GM18873 (cell line): ENCODE data around the gene AK6.
"Not testable (repeated sequence)": the region's sequence is repeated elsewhere in the genome, so short reads cannot be mapped to it uniquely, and the experiment has no call there.

Experiments
- ATAC-seq: cut with Tn5 transposase; IDR thresholded peaks from one replicate; pipeline ENCODE4 v1.9.1; 2021; ENCODE audit warnings: mild to moderate bottlenecking, moderate library complexity, moderate number of reproducible peaks; ENCODE audit not compliant: unreplicated experiment, low FRiP score

Gene AK6

GRCh38 chr5:69369340-69370121, at the start of gene AK6, which contains the start of the genes RAD17 and TAF9:
AK6 (minus strand) TSS chr5:69369520; CDS start chr5:69369490, 30 bp downstream.
RAD17 (plus strand) TSS chr5:69369818; CDS start chr5:69372209, 2,391 bp downstream.
TAF9 (minus strand) TSS chr5:69369520; CDS start chr5:69365737, 3,783 bp downstream.
- ATAC-seq, result peak; percentile 86

- no peak for ATAC-seq
These were observed 49.2 kb upstream of the AK6 start for GRCh38 chr5:69418554-69418953.

- no peak for ATAC-seq
These were observed 47.4 kb upstream of the AK6 start for GRCh38 chr5:69416699-69417098.

- ATAC-seq, result no peak
These were observed 46.9 kb upstream of the AK6 start for GRCh38 chr5:69416180-69416579.

GRCh38 chr5:69415584-69415958, 46.3 kb upstream of the AK6 start:
- ATAC-seq, result no peak

- peak; percentile 47 for ATAC-seq
These were observed 45.7 kb upstream of the AK6 start, which contains the start of gene MARVELD2 for GRCh38 chr5:69414885-69415583. MARVELD2 (plus strand) TSS chr5:69415116; CDS start chr5:69419386, 4,270 bp downstream.

GRCh38 chr5:69404659-69405330, 35.5 kb upstream of the AK6 start:
- no peak for ATAC-seq

- ATAC-seq, result no peak
These were observed 9.1 kb upstream of the AK6 start for GRCh38 chr5:69378376-69378775.

- ATAC-seq, result peak; percentile 55
These were observed 5.7 kb upstream of the AK6 start for GRCh38 chr5:69374911-69375446.

GRCh38 chr5:69372394-69372793, 3.1 kb upstream of the AK6 start:
- ATAC-seq, result no peak

GRCh38 chr5:69370335-69370734, 1.0 kb upstream of the AK6 start:
- ATAC-seq, result not testable (repeated sequence)

- no peak for ATAC-seq
These were observed 621 bp downstream of the AK6 start for GRCh38 chr5:69368458-69369339.

GRCh38 chr5:69367697-69368279, 1.5 kb downstream of the AK6 start:
- no peak for ATAC-seq

- ATAC-seq, result no peak
These were observed 4.5 kb downstream of the AK6 start for GRCh38 chr5:69364850-69365249.

- no peak for ATAC-seq
These were observed 4.9 kb downstream of the AK6 start for GRCh38 chr5:69364414-69364813.

GRCh38 chr5:69360442-69360841, 8.9 kb downstream of the AK6 start:
- ATAC-seq, result no peak

- ATAC-seq, result no peak
These were observed 9.6 kb downstream of the AK6 start for GRCh38 chr5:69359699-69360098.

- no peak for ATAC-seq
These were observed 18.7 kb downstream of the AK6 start for GRCh38 chr5:69350664-69351063.

GRCh38 chr5:69343083-69343482, 26.2 kb downstream of the AK6 start:
- no peak for ATAC-seq
